PC-3 (cell line): ENCODE measurements around the gene KRT33A. TPM values are rescaled to one million over a fixed set of nuclear protein-coding genes. Genes with fewer than 3 reads are reported as not detected.
A peak's percentile ranks its signal among the peaks of the same experiment; 100 is the strongest.
"Not testable (repeated sequence)": the region's sequence is repeated elsewhere in the genome, so short reads cannot be mapped to it uniquely, and the experiment has no call there.

Experiments
- ATAC-seq: fragments of 200-7000 bp; cut with Tn5 transposase; 2 replicates; pipeline ENCODE4 v1.9.1; 2020; ENCODE audit warnings: mild to moderate bottlenecking, moderate library complexity
- BruUV-seq: library from RNA; stranded (reverse); fragments of 400-500 nt; replicated peaks from 2 replicates; lab custom pipeline; 2021; lab: Mats Ljungman, UMichigan
- CTCF ChIA-PET: fragments of 300-600 bp; sonication (Branson Sonifier 250); formaldehyde crosslinking; loops from one replicate; lab custom pipeline; 2022; ENCODE audit warnings: antibody characterized with exemption; lab: Charles Lee
- POLR2A ChIA-PET: fragments of 300-600 bp; sonication (Branson Sonifier 250); formaldehyde crosslinking; loops from one replicate; lab custom pipeline; 2022; ENCODE audit warnings: antibody characterized with exemption; ENCODE audit not compliant: unreplicated experiment; lab: Charles Lee
- DNase-seq: peaks from one replicate; pipeline ENCODE4 v3.0.0-alpha.2; 2015
- H2AFZ ChIP-seq: fragments of 300-600 bp; sonication (generic); 2 replicates; pipeline ENCODE4 v1.6.0; 2016; ENCODE audit warnings: antibody characterized with exemption, low read length
- H3F3A ChIP-seq: fragments of 300-600 bp; sonication (generic); one replicate; pipeline ENCODE4 v1.6.0; 2017; ENCODE audit warnings: antibody characterized with exemption, low read length, control low read depth, mild to moderate bottlenecking; ENCODE audit not compliant: unreplicated experiment
- H3K27ac ChIP-seq: fragments of 300-600 bp; sonication (generic); 2 replicates; pipeline ENCODE4 v1.5.1; 2016; ENCODE audit warnings: mild to moderate bottlenecking, low read length
- H3K27me3 ChIP-seq: fragments of 300-600 bp; sonication (generic); 2 replicates; pipeline ENCODE4 v1.6.1; 2016; ENCODE audit warnings: low read length, mixed read lengths
- H3K36me3 ChIP-seq: fragments of 300-600 bp; sonication (generic); 2 replicates; pipeline ENCODE4 v1.6.1; 2016; ENCODE audit warnings: low read depth, mixed run types, low read length, mixed read lengths
- H3K4me1 ChIP-seq: fragments of 300-600 bp; sonication (generic); 2 replicates; pipeline ENCODE4 v1.5.1; 2016; ENCODE audit warnings: low read length; ENCODE audit not compliant: insufficient read depth
- H3K4me2 ChIP-seq: fragments of 300-600 bp; sonication (generic); 2 replicates; pipeline ENCODE4 v1.6.0; 2016; ENCODE audit warnings: low read length
- H3K4me3 ChIP-seq: fragments of 300-600 bp; sonication (generic); 2 replicates; pipeline ENCODE4 v1.5.1; 2016; ENCODE audit warnings: mild to moderate bottlenecking, low read length, mixed read lengths
- H3K79me2 ChIP-seq: fragments of 300-600 bp; sonication (generic); 2 replicates; pipeline ENCODE4 v1.6.1; 2017; ENCODE audit warnings: low read length, mixed read lengths
- H3K9ac ChIP-seq: fragments of 300-600 bp; sonication (generic); 2 replicates; pipeline ENCODE4 v1.6.0; 2016; ENCODE audit warnings: mild to moderate bottlenecking, low read length
- H3K9me2 ChIP-seq: fragments of 300-600 bp; sonication (generic); replicated peaks from 2 replicates; pipeline ENCODE4 v1.6.1; 2016; ENCODE audit warnings: mixed run types, low read length, mixed read lengths
- H3K9me3 ChIP-seq: fragments of 300-600 bp; sonication (generic); 2 replicates; pipeline ENCODE4 v1.6.1; 2016; ENCODE audit warnings: low read length, mixed read lengths
- H4K20me1 ChIP-seq: fragments of 300-600 bp; sonication (generic); 2 replicates; pipeline ENCODE4 v1.6.1; 2016; ENCODE audit warnings: low read length, mixed read lengths
- EZH2 ChIP-seq: fragments of 300-600 bp; sonication (generic); IDR thresholded peaks from one replicate; pipeline ENCODE4 v1.6.1; 2017; ENCODE audit warnings: antibody characterized with exemption, mild to moderate bottlenecking, low read length; ENCODE audit not compliant: unreplicated experiment
- EZH2phosphoT487 ChIP-seq: fragments of 300-600 bp; sonication (generic); IDR thresholded peaks from 2 replicates; pipeline ENCODE4 v1.6.1; 2018; ENCODE audit warnings: mild to moderate bottlenecking, antibody characterized with exemption, low read length, borderline replicate concordance
- intact Hi-C: fragments of 100-400 bp; cut with micrococcal nuclease; formaldehyde crosslinking; loops from 2 replicates; pipeline ENCODE4 v1.9.0; 2023
- total RNA-seq: library from RNA; depleted of rRNA; stranded (reverse); fragments of >200 nt; gene quantifications from 2 replicates; pipeline ENCODE4 v1.2.3, GENCODE V29; 2014
- TF ChIP-seq, protein P1 (sequence below): fragments of 300-600 bp; sonication (generic); conservative IDR thresholded peaks from 2 replicates; pipeline ENCODE4 v1.5.1; 2017; ENCODE audit warnings: antibody characterized with exemption, low read depth, mild to moderate bottlenecking, low read length

The KRT33A gene
- total RNA-seq, 1 experiment from 2014 or later, result not detected

DNA sequence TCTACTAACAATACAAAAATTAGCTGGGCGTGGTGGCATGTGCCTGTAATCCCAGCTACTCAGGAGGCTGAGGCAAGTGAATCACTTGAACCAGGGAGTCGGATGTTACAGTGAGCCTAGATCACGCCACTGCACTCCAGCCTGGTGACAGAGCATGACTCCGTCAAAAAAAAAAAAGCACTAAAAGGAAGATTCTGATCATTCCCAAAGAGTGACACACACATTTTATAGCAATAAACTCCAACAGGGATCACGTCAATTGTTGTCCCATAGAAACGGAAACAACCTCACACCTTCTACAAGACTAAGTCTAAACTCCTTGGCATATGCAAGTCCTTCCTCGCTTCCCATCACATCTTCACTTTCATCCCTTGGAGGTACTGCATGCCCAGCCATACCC, 29.5 kb upstream of the KRT33A start:
- POLR2A ChIA-PET, H3K79me2 ChIP-seq, H3K27me3 ChIP-seq, H3K9me2 ChIP-seq, H3F3A ChIP-seq, H2AFZ ChIP-seq, H4K20me1 ChIP-seq, BruUV-seq, intact Hi-C loops, H3K4me3 ChIP-seq, H3K9me3 ChIP-seq, H3K36me3 ChIP-seq: not testable (repeated sequence)
- Histone ChIP-seq H3K4me2 (0 out of 2 replicates have a peak overlapping the region, but pooled peaks have one; percentile 40), H3K4me1 (peaks cover 28% of the 10 kb centered on the region), H3K9ac (peak overlapping the region; percentile 37; the same call in 1 of the 2 replicates), H3K27ac (peak overlapping the region; percentile 79)
- CTCF ChIA-PET, result interaction anchor here (0.6 kb wide), 1 partner anchor 201 kb away, joined by 4 read pairs; no protein-coding TSS in a partner anchor
- peak; percentile 83 for ATAC-seq
- DNase-seq, result peak; percentile 83

DNA sequence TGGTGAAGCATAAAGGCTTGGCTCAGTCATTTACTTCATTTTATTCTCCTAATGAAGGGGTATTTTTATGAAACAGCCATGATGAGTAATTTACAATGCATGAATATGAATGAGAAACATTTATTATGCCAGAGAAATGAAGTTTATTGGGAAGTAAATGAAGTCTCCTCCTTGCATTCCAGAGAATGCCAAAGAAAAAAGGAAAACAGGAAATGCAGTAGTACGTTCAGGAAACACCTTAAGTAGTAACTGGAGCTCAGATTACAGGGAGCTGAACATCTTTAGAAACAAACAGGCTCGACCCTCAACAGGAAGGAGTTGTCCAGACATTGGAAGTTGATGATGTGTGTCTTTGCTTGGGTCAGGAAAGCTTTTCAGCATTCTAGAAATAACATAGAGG, 26.9 kb upstream of the KRT33A start:
- Histone ChIP-seq H3K4me1 (peaks cover 28% of the 10 kb centered on the region), H3F3A (no peaks in the 10 kb centered on the region), H3K9ac (no peak overlapping the region), H3K4me2 (no peak overlapping the region), H3K36me3 (no peaks in the 10 kb centered on the region), H2AFZ (no peak overlapping the region), H3K27me3 (no peaks in the 10 kb centered on the region), H4K20me1 (no peaks in the 10 kb centered on the region), H3K9me2 (no peaks in the 10 kb centered on the region), H3K79me2 (no peaks in the 10 kb centered on the region), H3K9me3 (no peaks in the 10 kb centered on the region), H3K27ac (peak overlapping the region; percentile 33), H3K4me3 (no peak overlapping the region)
- intact Hi-C loops, result no loop called here
- ChIA-PET POLR2A (no interaction called here), CTCF (no interaction called here)
- TF ChIP-seq, protein P1, sequence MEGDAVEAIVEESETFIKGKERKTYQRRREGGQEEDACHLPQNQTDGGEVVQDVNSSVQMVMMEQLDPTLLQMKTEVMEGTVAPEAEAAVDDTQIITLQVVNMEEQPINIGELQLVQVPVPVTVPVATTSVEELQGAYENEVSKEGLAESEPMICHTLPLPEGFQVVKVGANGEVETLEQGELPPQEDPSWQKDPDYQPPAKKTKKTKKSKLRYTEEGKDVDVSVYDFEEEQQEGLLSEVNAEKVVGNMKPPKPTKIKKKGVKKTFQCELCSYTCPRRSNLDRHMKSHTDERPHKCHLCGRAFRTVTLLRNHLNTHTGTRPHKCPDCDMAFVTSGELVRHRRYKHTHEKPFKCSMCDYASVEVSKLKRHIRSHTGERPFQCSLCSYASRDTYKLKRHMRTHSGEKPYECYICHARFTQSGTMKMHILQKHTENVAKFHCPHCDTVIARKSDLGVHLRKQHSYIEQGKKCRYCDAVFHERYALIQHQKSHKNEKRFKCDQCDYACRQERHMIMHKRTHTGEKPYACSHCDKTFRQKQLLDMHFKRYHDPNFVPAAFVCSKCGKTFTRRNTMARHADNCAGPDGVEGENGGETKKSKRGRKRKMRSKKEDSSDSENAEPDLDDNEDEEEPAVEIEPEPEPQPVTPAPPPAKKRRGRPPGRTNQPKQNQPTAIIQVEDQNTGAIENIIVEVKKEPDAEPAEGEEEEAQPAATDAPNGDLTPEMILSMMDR, result no peak
- peak; percentile 39 for DNase-seq
- ATAC-seq, result peak; percentile 32
- BruUV-seq, result no TSS peak

GRCh38 chr17:41369713-41370112, 19.1 kb upstream of the KRT33A start, which contains the start of gene KRT33B:
TSS of gene KRT33B (minus strand) at chr17:41369813. CDS start at chr17:41369750, 63 bp downstream.
- CTCF ChIA-PET, result no interaction called here
- Histone ChIP-seq H3K9ac (no peak within 1 kb of the TSS), H3K9me3 (no peaks in the 10 kb centered on the region), H3K27ac (no peak within 1 kb of the TSS), H3K79me2 (no peaks in the 10 kb centered on the region), H2AFZ (no peak within 1 kb of the TSS), H4K20me1 (no peaks in the 10 kb centered on the region), H3K27me3 (no peaks in the 10 kb centered on the region), H3K4me1 (no peaks in the 10 kb centered on the region; the same call in 1 of the 2 replicates), H3F3A (no peaks in the 10 kb centered on the region), H3K9me2 (no peaks in the 10 kb centered on the region), H3K4me2 (no peak within 1 kb of the TSS), H3K4me3 (no peak within 1 kb of the TSS), H3K36me3 (no peaks in the 10 kb centered on the region)
- no TSS peak for BruUV-seq
- POLR2A ChIA-PET, result interaction anchor here (0.6 kb wide), 1 partner anchor 19 kb away, joined by 3 read pairs; no protein-coding TSS in a partner anchor
- TF ChIP-seq, protein P1, result no peak
- TF ChIP-seq EZH2 (no peak), EZH2phosphoT487 (no peak)
- DNase-seq (no peak), ATAC-seq (no peak)
- intact Hi-C loops, result no loop called here
